GM12801 (cell line): ENCODE data around the gene ALX3.

Source experiments
- CTCF ChIP-seq: IDR thresholded peaks from one replicate; pipeline ENCODE4 v1.5.1; 2011; ENCODE audit warnings: control low read depth; ENCODE audit not compliant: insufficient read length; ENCODE audit errors: extremely low read depth

ALX3 gene

GRCh38 chr1:110087812-110088738 is 17.6 kb upstream of the ALX3 start:
- no peak for TF ChIP-seq CTCF

GRCh38 chr1:110086961-110087360 is 16.5 kb upstream of the ALX3 start:
- TF ChIP-seq CTCF, result no peak

- no peak for TF ChIP-seq CTCF
These were observed 15.2 kb upstream of the ALX3 start for GRCh38 chr1:110085671-110086070.

GRCh38 chr1:110084227-110085078 is 14.0 kb upstream of the ALX3 start:
- TF ChIP-seq CTCF, result no peak

GRCh38 chr1:110083866-110084226 is 13.4 kb upstream of the ALX3 start:
- TF ChIP-seq CTCF, result no peak

GRCh38 chr1:110083061-110083865 is 12.8 kb upstream of the ALX3 start:
- TF ChIP-seq CTCF, result no peak

GRCh38 chr1:110082477-110082876 is 12.0 kb upstream of the ALX3 start:
- no peak for TF ChIP-seq CTCF
